Upper lobe of left lung (tissue), 4 donors: ENCODE data around the gene TIPARP.

Experiments
- EP300 ChIP-seq, 4 donors: sonication (generic); formaldehyde crosslinking; IDR thresholded peaks; one replicate each; pipeline ENCODE4 v1.5.1; 2017; ENCODE audit warnings: antibody characterized with exemption in 4 of 4, control low read depth in 2 of 4
- TF ChIP-seq, protein P1 (sequence below), 6 experiments: fragments of 450-650 bp in 4 of 6; fragments of 200-600 bp in 2 of 6; sonication (generic) in 2 of 6; IDR thresholded peaks; one replicate each; pipeline ENCODE4 v1.5.1; 2016 to 2019; ENCODE audit warnings: antibody characterized with exemption in 6 of 6

DNA sequence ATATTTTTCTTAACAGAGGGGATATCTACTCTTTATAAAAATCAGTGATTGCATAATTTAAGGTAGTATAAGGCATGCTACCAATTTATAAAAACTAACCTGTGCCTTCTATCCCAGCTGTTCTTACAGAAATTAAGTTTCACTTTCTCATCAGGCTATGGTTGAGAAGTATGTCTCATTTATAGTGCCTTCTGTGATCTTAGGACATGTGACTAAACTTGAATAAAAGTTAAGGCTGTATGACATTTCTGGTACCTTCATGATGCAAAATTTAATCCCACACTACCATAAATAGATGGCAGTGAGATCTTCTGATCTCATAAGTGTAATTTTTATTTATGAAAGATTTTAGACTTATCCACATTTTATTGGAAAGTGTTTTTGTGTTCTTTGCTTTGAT, 12.6 kb downstream of the TIPARP start:
- TF ChIP-seq, protein P1, sequence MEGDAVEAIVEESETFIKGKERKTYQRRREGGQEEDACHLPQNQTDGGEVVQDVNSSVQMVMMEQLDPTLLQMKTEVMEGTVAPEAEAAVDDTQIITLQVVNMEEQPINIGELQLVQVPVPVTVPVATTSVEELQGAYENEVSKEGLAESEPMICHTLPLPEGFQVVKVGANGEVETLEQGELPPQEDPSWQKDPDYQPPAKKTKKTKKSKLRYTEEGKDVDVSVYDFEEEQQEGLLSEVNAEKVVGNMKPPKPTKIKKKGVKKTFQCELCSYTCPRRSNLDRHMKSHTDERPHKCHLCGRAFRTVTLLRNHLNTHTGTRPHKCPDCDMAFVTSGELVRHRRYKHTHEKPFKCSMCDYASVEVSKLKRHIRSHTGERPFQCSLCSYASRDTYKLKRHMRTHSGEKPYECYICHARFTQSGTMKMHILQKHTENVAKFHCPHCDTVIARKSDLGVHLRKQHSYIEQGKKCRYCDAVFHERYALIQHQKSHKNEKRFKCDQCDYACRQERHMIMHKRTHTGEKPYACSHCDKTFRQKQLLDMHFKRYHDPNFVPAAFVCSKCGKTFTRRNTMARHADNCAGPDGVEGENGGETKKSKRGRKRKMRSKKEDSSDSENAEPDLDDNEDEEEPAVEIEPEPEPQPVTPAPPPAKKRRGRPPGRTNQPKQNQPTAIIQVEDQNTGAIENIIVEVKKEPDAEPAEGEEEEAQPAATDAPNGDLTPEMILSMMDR (IDR thresholded peaks at IDR 0.05) = no peak
- TF ChIP-seq EP300 (IDR thresholded peaks at IDR 0.05) = no peak
